GM23338 (cell line): ENCODE data around the gene CBARP. TPM values are rescaled to one million over a fixed set of nuclear protein-coding genes. Genes with fewer than 3 reads are reported as not detected.

Experiments used
- ATAC-seq: fragments of 200-7000 bp; cut with Tn5 transposase; 3 replicates; pipeline ENCODE4 v1.9.1; 2020
- DNase-seq: peaks from one replicate; pipeline ENCODE4 v3.0.0-alpha.2; 2015; ENCODE audit warnings: low spot score
- H2AFZ ChIP-seq: fragments of 200-600 bp; sonication (generic); 2 replicates; pipeline ENCODE4 v1.8.0; 2016; ENCODE audit warnings: antibody characterized with exemption, mild to moderate bottlenecking, moderate library complexity
- H3F3A ChIP-seq: fragments of 200-600 bp; sonication (generic); replicated peaks from 2 replicates; pipeline ENCODE4 v1.8.0; 2017; ENCODE audit warnings: antibody characterized with exemption, mixed run types, low read depth
- H3K27ac ChIP-seq: fragments of 200-600 bp; sonication (generic); 2 replicates; pipeline ENCODE4 v1.6.1; 2016; ENCODE audit warnings: low read depth
- H3K27me3 ChIP-seq: fragments of 200-600 bp; sonication (generic); 2 replicates; pipeline ENCODE4 v1.8.0; 2016; ENCODE audit warnings: mild to moderate bottlenecking, mixed run types, moderate library complexity; ENCODE audit not compliant: insufficient read depth
- H3K36me3 ChIP-seq: fragments of 200-600 bp; sonication (generic); 2 replicates; pipeline ENCODE4 v1.8.0; 2016; ENCODE audit warnings: mild to moderate bottlenecking; ENCODE audit not compliant: insufficient read depth
- H3K4me1 ChIP-seq: fragments of 200-600 bp; sonication (generic); 2 replicates; pipeline ENCODE4 v1.8.0; 2016; ENCODE audit warnings: mild to moderate bottlenecking, moderate library complexity; ENCODE audit not compliant: insufficient read depth
- H3K4me2 ChIP-seq: fragments of 200-600 bp; sonication (generic); 2 replicates; pipeline ENCODE4 v1.7.1; 2017; ENCODE audit warnings: mixed run types
- H3K4me3 ChIP-seq: fragments of 200-600 bp; sonication (generic); 2 replicates; pipeline ENCODE4 v1.6.1; 2016; ENCODE audit warnings: mixed run types
- H3K79me2 ChIP-seq: fragments of 200-600 bp; sonication (generic); replicated peaks from 2 replicates; pipeline ENCODE4 v1.8.0; 2017; ENCODE audit warnings: mild to moderate bottlenecking; ENCODE audit not compliant: insufficient read depth
- H3K9me2 ChIP-seq: fragments of 200-600 bp; sonication (generic); 2 replicates; pipeline ENCODE4 v1.8.0; 2017; ENCODE audit not compliant: insufficient read depth
- H4K20me1 ChIP-seq: fragments of 200-600 bp; sonication (generic); replicated peaks from 2 replicates; pipeline ENCODE4 v1.8.0; 2017; ENCODE audit warnings: mild to moderate bottlenecking; ENCODE audit not compliant: insufficient read depth
- H3K27ac Mint-ChIP-seq: 2 replicates; pipeline ENCODE4 v1.8.0; 2020; ENCODE audit warnings: inconsistent platforms, mild to moderate bottlenecking, moderate library complexity, mixed read lengths
- H3K27me3 Mint-ChIP-seq: 3 replicates; pipeline ENCODE4 v1.8.0; 2022; ENCODE audit warnings: low read depth, mild to moderate bottlenecking, moderate library complexity, mixed read lengths, inconsistent platforms; ENCODE audit not compliant: insufficient read depth, poor library complexity
- H3K36me3 Mint-ChIP-seq: 3 replicates; pipeline ENCODE4 v1.8.0; 2021; ENCODE audit warnings: low read depth, mild to moderate bottlenecking, inconsistent platforms, moderate library complexity, mixed read lengths
- H3K4me1 Mint-ChIP-seq: 3 replicates; pipeline ENCODE4 v1.8.0; 2020; ENCODE audit warnings: mild to moderate bottlenecking, inconsistent platforms, mixed read lengths
- H3K4me3 Mint-ChIP-seq: 3 replicates; pipeline ENCODE4 v1.8.0; 2021; ENCODE audit warnings: moderate library complexity, mild to moderate bottlenecking, inconsistent platforms, mixed read lengths
- H3K9me3 Mint-ChIP-seq: 3 replicates; pipeline ENCODE4 v1.8.0; 2020; ENCODE audit warnings: moderate library complexity, mild to moderate bottlenecking, inconsistent platforms, mixed read lengths
- CREB1 ChIP-seq: fragments of 250-450 bp; sonication (Bioruptor Pico); IDR thresholded peaks from 2 replicates; pipeline ENCODE4 v1.5.0; 2020; ENCODE audit warnings: low read depth, mild to moderate bottlenecking, moderate library complexity
- CTCF ChIP-seq, 2 experiments: fragments of 200-600 bp in 1 of 2; sonication (generic) in 1 of 2; conservative IDR thresholded peaks; 2 replicates each; pipeline versions ENCODE4 v1.5.1 to v1.6.1; 2016 to 2017; ENCODE audit warnings: antibody characterized with exemption in 2 of 2, low read depth in 2 of 2, mild to moderate bottlenecking in 2 of 2, moderate library complexity in 1 of 2
- EZH2 ChIP-seq: fragments of 200-600 bp; sonication (generic); IDR thresholded peaks from one replicate; pipeline ENCODE4 v1.8.0; 2017; ENCODE audit warnings: antibody characterized with exemption, mild to moderate bottlenecking, low read depth; ENCODE audit not compliant: unreplicated experiment
- EZH2phosphoT487 ChIP-seq: fragments of 200-600 bp; sonication (generic); IDR thresholded peaks from one replicate; pipeline ENCODE4 v1.8.1; 2018; ENCODE audit warnings: antibody characterized with exemption; ENCODE audit not compliant: unreplicated experiment
- JUNB ChIP-seq: IDR thresholded peaks from one replicate; pipeline ENCODE4 v1.6.1; 2016; ENCODE audit warnings: antibody characterized with exemption; ENCODE audit not compliant: unreplicated experiment
- NANOG ChIP-seq: IDR thresholded peaks from 2 replicates; pipeline ENCODE4 v1.6.1; 2016; ENCODE audit warnings: antibody characterized with exemption, borderline replicate concordance
- POLR2AphosphoS5 ChIP-seq: IDR thresholded peaks from 2 replicates; pipeline ENCODE4 v1.6.1; 2016; ENCODE audit warnings: antibody characterized with exemption, low read depth
- REST ChIP-seq: IDR thresholded peaks from one replicate; pipeline ENCODE4 v1.6.1; 2018; ENCODE audit warnings: antibody characterized with exemption; ENCODE audit not compliant: unreplicated experiment
- STAT1 ChIP-seq: IDR thresholded peaks from one replicate; pipeline ENCODE4 v1.6.1; 2016; ENCODE audit warnings: antibody characterized with exemption; ENCODE audit not compliant: unreplicated experiment
- ZNF114 ChIP-seq: fragments of 250-450 bp; sonication (Bioruptor Pico); IDR thresholded peaks from 2 replicates; pipeline ENCODE4 v1.5.0; 2020; ENCODE audit warnings: mild to moderate bottlenecking, moderate library complexity
- ZNF331 ChIP-seq: fragments of 250-450 bp; sonication (Bioruptor Pico); IDR thresholded peaks from 2 replicates; pipeline ENCODE4 v1.5.0; 2020; ENCODE audit warnings: low read depth, mild to moderate bottlenecking, moderate library complexity
- ZNF462 ChIP-seq: fragments of 250-450 bp; sonication (Bioruptor Pico); IDR thresholded peaks from 2 replicates; pipeline ENCODE4 v1.5.0; 2020; ENCODE audit warnings: mild to moderate bottlenecking, moderate library complexity
- polyA plus RNA-seq: library from polyadenylated mRNA; unstranded; fragments of >200 nt; fragmentation: Nextera tagmentation; extraction: Ambion mirVana; gene quantifications from 2 replicates; pipeline ENCODE4 v1.2.1, GENCODE V29; 2016
- total RNA-seq: library from RNA; depleted of rRNA; stranded (reverse); fragments of >200 nt; shearing (Covaris generic); gene quantifications from 2 replicates; pipeline ENCODE4 v1.2.3, GENCODE V29; 2014
- TF ChIP-seq, protein P1 (sequence below): IDR thresholded peaks from 2 replicates; pipeline ENCODE4 v1.6.1; 2016; ENCODE audit warnings: antibody characterized with exemption

The CBARP gene
- total and polyA plus RNA-seq, 2 experiments from 2014 or later = 2.0 to 14.1 TPM

GRCh38 chr19:1239420-1239795 lies 1.6 kb upstream of the CBARP start:
- no peak for ATAC-seq
- no peaks in the 10 kb centered on the region for H3K36me3 Mint-ChIP-seq
- H3K27ac Mint-ChIP-seq = peak overlapping the region; percentile 74
- H3K27me3 Mint-ChIP-seq = peaks cover 8% of the 10 kb centered on the region
- no peak for DNase-seq
- H3K9me3 Mint-ChIP-seq = no peaks in the 10 kb centered on the region; the same call in 2 of the 3 replicates
- Histone ChIP-seq H3K4me1 (peaks cover 12% of the 10 kb centered on the region; the same call in 1 of the 2 replicates), H2AFZ (no peak overlapping the region), H3K27me3 (no peaks in the 10 kb centered on the region), H3K4me2 (peak overlapping the region; percentile 78; the same call in 1 of the 2 replicates), H3F3A (peaks cover 37% of the 10 kb centered on the region), H3K36me3 (no peaks in the 10 kb centered on the region), H3K4me3 (peak overlapping the region; percentile 68), H4K20me1 (peaks cover 3% of the 10 kb centered on the region; the same call in 1 of the 2 replicates), H3K27ac (0 out of 2 replicates have a peak overlapping the region, but pooled peaks have one; percentile 32), H3K79me2 (peaks cover 7% of the 10 kb centered on the region), H3K9me2 (no peaks in the 10 kb centered on the region)
- H3K4me1 Mint-ChIP-seq = peaks cover 17% of the 10 kb centered on the region
- TF ChIP-seq ZNF331 (CRISPR knock-in tag) = no peak
- no peak for TF ChIP-seq JUNB
- no peak for TF ChIP-seq CREB1 (CRISPR knock-in tag)
- no peak for TF ChIP-seq ZNF462
- no peak for TF ChIP-seq POLR2AphosphoS5
- no peak for TF ChIP-seq CTCF (conservative IDR thresholded peaks at IDR 0.05; ENCODE audit: low read depth in 2 of 2)
- TF ChIP-seq EZH2phosphoT487 = no peak
- no peak for TF ChIP-seq NANOG
- no peak for TF ChIP-seq ZNF114 (CRISPR knock-in tag)
- no peak for TF ChIP-seq STAT1
- TF ChIP-seq, protein P1, sequence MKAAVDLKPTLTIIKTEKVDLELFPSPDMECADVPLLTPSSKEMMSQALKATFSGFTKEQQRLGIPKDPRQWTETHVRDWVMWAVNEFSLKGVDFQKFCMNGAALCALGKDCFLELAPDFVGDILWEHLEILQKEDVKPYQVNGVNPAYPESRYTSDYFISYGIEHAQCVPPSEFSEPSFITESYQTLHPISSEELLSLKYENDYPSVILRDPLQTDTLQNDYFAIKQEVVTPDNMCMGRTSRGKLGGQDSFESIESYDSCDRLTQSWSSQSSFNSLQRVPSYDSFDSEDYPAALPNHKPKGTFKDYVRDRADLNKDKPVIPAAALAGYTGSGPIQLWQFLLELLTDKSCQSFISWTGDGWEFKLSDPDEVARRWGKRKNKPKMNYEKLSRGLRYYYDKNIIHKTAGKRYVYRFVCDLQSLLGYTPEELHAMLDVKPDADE = no peak
- TF ChIP-seq EZH2 = no peak
- no peak for TF ChIP-seq REST
- H3K4me3 Mint-ChIP-seq = peak overlapping the region; percentile 79
